HepG2 (cell line): ENCODE measurements around the gene NAV2. TPM values are rescaled to one million over a fixed set of nuclear protein-coding genes. Genes with fewer than 3 reads are reported as not detected.

Experiments
- ARID5B ChIP-seq: IDR thresholded peaks from 2 replicates; pipeline ENCODE4 v1.4.0; 2020; ENCODE audit warnings: mild to moderate bottlenecking, missing genetic modification reagents
- CREB1 ChIP-seq, 2 experiments: fragments of 450-650 bp in 1 of 2; IDR thresholded peaks; 2 replicates each; pipeline ENCODE4 v1.6.1; 2016 to 2017; ENCODE audit warnings: control low read depth in 1 of 2, mild to moderate bottlenecking in 1 of 2, missing compliant biosample characterization in 1 of 2, missing genetic modification characterization in 1 of 2
- FOXJ3 ChIP-seq: sonication (generic); formaldehyde crosslinking; IDR thresholded peaks from 2 replicates; pipeline ENCODE4 v1.4.0; 2020; ENCODE audit warnings: missing genetic modification reagents, mild to moderate bottlenecking, borderline replicate concordance
- JDP2 ChIP-seq: sonication (generic); formaldehyde crosslinking; IDR thresholded peaks from 2 replicates; pipeline ENCODE4 v1.8.1; 2022; ENCODE audit warnings: missing genetic modification reagents, borderline replicate concordance
- NFATC3 ChIP-seq: sonication (generic); formaldehyde crosslinking; IDR thresholded peaks from 2 replicates; pipeline ENCODE4 v1.5.1; 2020; ENCODE audit warnings: mild to moderate bottlenecking, missing genetic modification reagents
- PAWR ChIP-seq: sonication (generic); formaldehyde crosslinking; IDR thresholded peaks from 2 replicates; pipeline ENCODE4 v1.4.0; 2020; ENCODE audit warnings: missing genetic modification reagents, mild to moderate bottlenecking, borderline replicate concordance
- RAD51 ChIP-seq: fragments of 450-650 bp; IDR thresholded peaks from 2 replicates; pipeline ENCODE4 v1.6.1; 2016; ENCODE audit warnings: borderline replicate concordance
- RFX1 ChIP-seq: fragments of 450-650 bp; IDR thresholded peaks from 2 replicates; pipeline ENCODE4 v1.6.1; 2017
- SNRNP70 ChIP-seq: fragments of 200-400 bp; formaldehyde crosslinking; IDR thresholded peaks from 2 replicates; pipeline ENCODE4 v1.6.1; 2017; ENCODE audit warnings: mild to moderate bottlenecking, low read depth, low read length, moderate library complexity
- TRIM24 ChIP-seq: sonication (generic); formaldehyde crosslinking; IDR thresholded peaks from 2 replicates; pipeline ENCODE4 v1.8.0; 2022; ENCODE audit warnings: mild to moderate bottlenecking, missing genetic modification reagents
- ZNF383 ChIP-seq: sonication (generic); formaldehyde crosslinking; IDR thresholded peaks from 2 replicates; pipeline ENCODE4 v1.4.0; 2020; ENCODE audit warnings: missing genetic modification reagents, mild to moderate bottlenecking, borderline replicate concordance
- polyA plus RNA-seq, 8 experiments: library from polyadenylated mRNA; depleted of rRNA in 3 of 8; stranded (reverse) in 7 of 8; unstranded in 1 of 8; fragments of >200 nt; fragmentation: Illumina TruSeq in 4 of 8; extraction: Trizol in 4 of 8; gene quantifications; 2 replicates each; pipeline versions ENCODE4 v1.2.1 to v1.2.3, GENCODE V29; 2011 to 2016; ENCODE audit warnings: low read depth in 4 of 8, missing spikeins in 1 of 8, mixed read lengths in 1 of 8; ENCODE audit not compliant: insufficient read depth in 1 of 8
- total RNA-seq, 5 experiments: library from RNA; depleted of rRNA; stranded (reverse); fragments of >200 nt; fragmentation: Illumina TruSeq; extraction: Trizol; gene quantifications; 2 replicates each; pipeline ENCODE4 v1.2.3, GENCODE V29; 2016; ENCODE audit warnings: low read depth in 1 of 5

Gene NAV2
- total and polyA plus RNA-seq, 2 of the 13 experiments (the other 11 are each of a cell fraction or from before 2014, with no cell fraction given), result 9.3 to 34.6 TPM

GRCh38 chr11:20020198-20020597 is 307.6 kb downstream of the NAV2 start (continued):
- TF ChIP-seq CREB1 (IDR thresholded peaks at IDR 0.05), result no peak
- peak; percentile 40; the same call in 1 of the 2 replicates for TF ChIP-seq CREB1 (CRISPR knock-in tag; IDR thresholded peaks at IDR 0.05)
- no peak for TF ChIP-seq RFX1
- TF ChIP-seq FOXJ3 (CRISPR knock-in tag), result peak; percentile 43; the same call in 1 of the 2 replicates
- TF ChIP-seq NFATC3 (CRISPR knock-in tag), result no peak
- no peak for TF ChIP-seq SNRNP70
- no peak for TF ChIP-seq TRIM24 (CRISPR knock-in tag)
- 0 out of 2 replicates have a peak, but pooled peaks have one; percentile 15 for TF ChIP-seq ARID5B (CRISPR knock-in tag)
- no peak for TF ChIP-seq RAD51
- TF ChIP-seq PAWR, result no peak
- no peak for TF ChIP-seq ZNF383 (CRISPR knock-in tag)
- no peak for TF ChIP-seq JDP2 (CRISPR knock-in tag)
- TF ChIP-seq, all 625 proteins: peak for 22
